Esophagus squamous epithelium (tissue), 5 donors: ENCODE measurements around the gene MSN. TPM values are rescaled to one million over a fixed set of nuclear protein-coding genes. Genes with fewer than 3 reads are reported as not detected.
"Not testable (repeated sequence)": the region's sequence is repeated elsewhere in the genome, so short reads cannot be mapped to it uniquely, and the experiment has no call there.

Experiments
- DNase-seq: peaks from one replicate; lab custom pipeline; 2025; lab: John Stamatoyannopoulos, UW
- H3K27ac ChIP-seq, 4 donors: fragments of 200-600 bp; sonication (generic); one replicate each; pipeline ENCODE4 v1.5.1; 2016 to 2019; ENCODE audit warnings: mild to moderate bottlenecking in 1 of 4
- H3K27me3 ChIP-seq, 4 donors: fragments of 200-600 bp; sonication (generic); 1 replicate in 3 of 4; 2 replicates in 1 of 4; pipeline versions ENCODE4 v1.5.1 to v1.6.0; 2017 to 2021; ENCODE audit warnings: antibody characterized with exemption in 1 of 4
- H3K36me3 ChIP-seq, 3 donors: fragments of 200-600 bp; sonication (generic); one replicate each; pipeline ENCODE4 v1.5.1; 2016 to 2019
- H3K4me1 ChIP-seq, 3 donors: fragments of 200-600 bp; sonication (generic); one replicate each; pipeline ENCODE4 v1.5.1; 2017 to 2019
- H3K4me3 ChIP-seq, 4 donors: fragments of 200-600 bp; sonication (generic); 1 replicate in 3 of 4; 2 replicates in 1 of 4; pipeline ENCODE4 v1.5.1; 2016 to 2019; ENCODE audit warnings: mild to moderate bottlenecking in 2 of 4, moderate library complexity in 1 of 4
- H3K9me3 ChIP-seq, 3 donors: fragments of 200-600 bp; sonication (generic); one replicate each; pipeline ENCODE4 v1.5.1; 2016 to 2019
- POLR2A ChIP-seq, 4 donors: fragments of 450-650 bp; IDR thresholded peaks; one replicate each; pipeline ENCODE4 v1.6.1; 2017; ENCODE audit warnings: antibody characterized with exemption in 4 of 4, mild to moderate bottlenecking in 4 of 4, moderate library complexity in 3 of 4
- WGBS, 2 donors: methylation state at CpG; one replicate each; pipeline ENCODE4 v1.1.5; 2018; 5-methylcytosine and 5-hydroxymethylcytosine counted together
- intact Hi-C: fragments of 100-400 bp; cut with DNase I; formaldehyde crosslinking; loops from one replicate; pipeline ENCODE4 v1.15.0; 2022
- total RNA-seq, 4 donors: library from RNA; depleted of rRNA; stranded (reverse); fragments of >200 nt; gene quantifications; one replicate each; pipeline ENCODE4 v1.1.0, GENCODE V29; 2016
- TF ChIP-seq, protein P1 (sequence below), 6 experiments: fragments of 450-650 bp in 4 of 6; fragments of 200-600 bp in 2 of 6; sonication (generic) in 2 of 6; IDR thresholded peaks; one replicate each; pipeline ENCODE4 v1.5.1; 2016 to 2019; ENCODE audit warnings: antibody characterized with exemption in 6 of 6, mild to moderate bottlenecking in 4 of 6, moderate library complexity in 4 of 6
- donor health status: DM: yes; HTN: yes; CAD: no.

MSN gene
- total RNA-seq = 100 to 1,000 TPM in 3 of 4 donors, 10 to 100 TPM in 1; 62.4 to 158 (median 133) TPM

GRCh38 chrX:65667503-65668376 is at the start of gene MSN:
Gene MSN, plus strand, starts transcription at chrX:65667654. Its CDS starts 188 bp downstream, at chrX:65667842.
- Histone ChIP-seq H3K9me3 (no peaks in the 10 kb centered on the region), H3K27ac (peak within 1 kb of the TSS; percentile 90 to 95 (median 93)), H3K27me3 (no peaks in the 10 kb centered on the region), H3K4me1 (peaks cover 0 to 53% (median 11%) of the 10 kb centered on the region in 3 donors), H3K4me3 (peak within 1 kb of the TSS; percentile 56 to 72 (median 66)), H3K36me3 (no peaks in the 10 kb centered on the region)
- TF ChIP-seq, protein P1, sequence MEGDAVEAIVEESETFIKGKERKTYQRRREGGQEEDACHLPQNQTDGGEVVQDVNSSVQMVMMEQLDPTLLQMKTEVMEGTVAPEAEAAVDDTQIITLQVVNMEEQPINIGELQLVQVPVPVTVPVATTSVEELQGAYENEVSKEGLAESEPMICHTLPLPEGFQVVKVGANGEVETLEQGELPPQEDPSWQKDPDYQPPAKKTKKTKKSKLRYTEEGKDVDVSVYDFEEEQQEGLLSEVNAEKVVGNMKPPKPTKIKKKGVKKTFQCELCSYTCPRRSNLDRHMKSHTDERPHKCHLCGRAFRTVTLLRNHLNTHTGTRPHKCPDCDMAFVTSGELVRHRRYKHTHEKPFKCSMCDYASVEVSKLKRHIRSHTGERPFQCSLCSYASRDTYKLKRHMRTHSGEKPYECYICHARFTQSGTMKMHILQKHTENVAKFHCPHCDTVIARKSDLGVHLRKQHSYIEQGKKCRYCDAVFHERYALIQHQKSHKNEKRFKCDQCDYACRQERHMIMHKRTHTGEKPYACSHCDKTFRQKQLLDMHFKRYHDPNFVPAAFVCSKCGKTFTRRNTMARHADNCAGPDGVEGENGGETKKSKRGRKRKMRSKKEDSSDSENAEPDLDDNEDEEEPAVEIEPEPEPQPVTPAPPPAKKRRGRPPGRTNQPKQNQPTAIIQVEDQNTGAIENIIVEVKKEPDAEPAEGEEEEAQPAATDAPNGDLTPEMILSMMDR (IDR thresholded peaks at IDR 0.05) = no peak
- TF ChIP-seq POLR2A (IDR thresholded peaks at IDR 0.05) = peak in 2 of 4 donors; percentile 69 to 78
- 39% methylated on average over 9 of the region's 56 CpGs; no CpG with 5 or more reads in 1 of the 2 donors for WGBS, 2 donors
- intact Hi-C loops = no loop called here
- no peak for DNase-seq

DNA sequence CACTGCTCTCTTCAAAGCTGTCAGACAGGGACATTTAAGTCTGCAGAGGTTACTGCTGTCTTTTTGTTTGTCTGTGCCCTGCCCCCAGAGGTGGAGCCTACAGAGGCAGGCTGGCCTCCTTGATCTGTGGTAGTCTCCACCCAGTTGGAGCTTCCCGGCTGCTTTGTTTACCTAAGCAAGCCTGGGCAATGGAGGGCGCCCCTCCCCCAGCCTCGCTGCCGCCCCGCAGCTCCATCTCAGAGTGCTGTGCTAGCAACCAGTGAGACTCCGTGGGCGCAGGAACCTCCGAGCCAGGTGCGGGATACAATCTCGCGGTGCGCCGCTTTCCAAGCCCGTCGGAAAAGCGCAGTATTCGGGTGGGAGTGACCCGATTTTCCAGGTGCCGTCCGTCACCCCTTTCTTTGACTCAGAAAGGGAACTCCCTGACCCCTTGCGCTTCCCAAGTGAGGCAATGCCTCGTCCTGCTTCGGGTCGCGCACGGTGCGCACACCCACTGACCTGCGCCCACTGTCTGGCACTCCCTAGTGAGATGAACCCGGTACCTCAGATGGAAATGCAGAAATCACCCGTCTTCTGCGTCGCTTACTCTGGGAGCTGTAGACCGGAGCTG is 47.3 kb upstream of the MSN start:
- H3K9me3 ChIP-seq, H3K27me3 ChIP-seq, H3K4me1 ChIP-seq, intact Hi-C loops, H3K36me3 ChIP-seq, DNase-seq, H3K27ac ChIP-seq: not testable (repeated sequence)
- H3K4me3 ChIP-seq = peak overlapping the region in 1 of 4 donors; percentile 32
- WGBS, 2 donors = 86 to 99% methylated on average over 7 to 15 of the region's 33 CpGs

GRCh38 chrX:65630771-65631170 is 36.7 kb upstream of the MSN start:
- TF ChIP-seq, protein P1 (IDR thresholded peaks at IDR 0.05) = no peak
- no peak for TF ChIP-seq POLR2A (IDR thresholded peaks at IDR 0.05)
- WGBS, 2 donors = 86 to 88% methylated on average over 2 to 3 of the region's 3 CpGs

GRCh38 chrX:65633826-65634225 is 33.6 kb upstream of the MSN start:
- Histone ChIP-seq H3K36me3 (no peaks in the 10 kb centered on the region), H3K27ac (no peak overlapping the region), H3K4me3 (no peak overlapping the region), H3K9me3 (no peaks in the 10 kb centered on the region), H3K27me3 (no peaks in the 10 kb centered on the region), H3K4me1 (peaks cover 0 to 18% (median 13%) of the 10 kb centered on the region in 3 donors)
- intact Hi-C loops = no loop called here
- no peak for DNase-seq
- TF ChIP-seq POLR2A (IDR thresholded peaks at IDR 0.05) = no peak
- TF ChIP-seq, protein P1 (IDR thresholded peaks at IDR 0.05) = no peak
- WGBS, 2 donors = 75 to 100% methylated on average over 1 of the region's 1 CpG

More at GRCh38 chrX:65630771-65631170, 36.7 kb upstream of the MSN start:
- peaks cover 0 to 6% (median 0%) of the 10 kb centered on the region in 3 donors for H3K9me3 ChIP-seq
- no peak overlapping the region for H3K4me3 ChIP-seq
- intact Hi-C loops = no loop called here
- no peak overlapping the region for H3K27ac ChIP-seq
- H3K36me3 ChIP-seq = no peaks in the 10 kb centered on the region
- DNase-seq = no peak
- H3K4me1 ChIP-seq = peaks cover 0 to 11% (median 6%) of the 10 kb centered on the region in 3 donors
- no peaks in the 10 kb centered on the region for H3K27me3 ChIP-seq

GRCh38 chrX:65634732-65635131 is 32.7 kb upstream of the MSN start:
- TF ChIP-seq, protein P1 (IDR thresholded peaks at IDR 0.05) = no peak
- TF ChIP-seq POLR2A (IDR thresholded peaks at IDR 0.05) = no peak
- no peak for DNase-seq
- H3K4me1 ChIP-seq = peaks cover 0 to 18% (median 13%) of the 10 kb centered on the region in 3 donors
- H3K27ac ChIP-seq = peak overlapping the region in 2 of 4 donors; percentile 55
- no peaks in the 10 kb centered on the region for H3K36me3 ChIP-seq
- H3K9me3 ChIP-seq = no peaks in the 10 kb centered on the region
- H3K4me3 ChIP-seq = no peak overlapping the region
- intact Hi-C loops = no loop called here
- no peaks in the 10 kb centered on the region for H3K27me3 ChIP-seq
- 90 to 96% methylated on average over 4 of the region's 4 CpGs for WGBS, 2 donors
